Stomach (tissue), 9 donors: ENCODE results near the gene DDIAS. TPM values are rescaled to one million over a fixed set of nuclear protein-coding genes. Genes with fewer than 3 reads are reported as not detected.
"Not testable (repeated sequence)": the region's sequence is repeated elsewhere in the genome, so short reads cannot be mapped to it uniquely, and the experiment has no call there.

ENCODE experiments used
- DNase-seq, 2 donors: peaks; one replicate each; pipeline versions ENCODE4 v3.0.0 to v3.0.0-alpha.2; 2013 to 2019
- H3K27ac ChIP-seq, 5 donors: fragments of 200-600 bp in 4 of 5; sonication (generic) in 4 of 5; one replicate each; pipeline ENCODE4 v1.5.1; 2013 to 2019; ENCODE audit warnings: mild to moderate bottlenecking in 1 of 5, moderate library complexity in 1 of 5
- H3K27me3 ChIP-seq, 3 donors: fragments of 200-600 bp; sonication (generic); one replicate each; pipeline ENCODE4 v1.5.1; 2017 to 2019; ENCODE audit warnings: mixed run types in 1 of 3
- H3K36me3 ChIP-seq, 4 donors: fragments of 200-600 bp; sonication (generic); 1 replicate in 3 of 4; 2 replicates in 1 of 4; pipeline ENCODE4 v1.5.1; 2016 to 2019
- H3K4me1 ChIP-seq, 4 donors: fragments of 200-600 bp; sonication (generic); one replicate each; pipeline ENCODE4 v1.5.1; 2016 to 2019
- H3K4me3 ChIP-seq, 4 donors: fragments of 200-600 bp; sonication (generic) in 3 of 4; one replicate each; pipeline ENCODE4 v1.5.1; 2016 to 2019; ENCODE audit warnings: mild to moderate bottlenecking in 1 of 4
- H3K9me3 ChIP-seq, 4 donors: fragments of 200-600 bp; sonication (generic); one replicate each; pipeline ENCODE4 v1.5.1; 2016 to 2019
- CTCF ChIP-seq, 7 experiments: fragments of 450-650 bp in 4 of 7; fragments of 200-600 bp in 3 of 7; sonication (generic) in 3 of 7; IDR thresholded peaks; one replicate each; pipeline ENCODE4 v1.5.1; 2016 to 2019; ENCODE audit warnings: antibody characterized with exemption in 7 of 7, control low read depth in 2 of 7, mild to moderate bottlenecking in 1 of 7
- EP300 ChIP-seq: sonication (generic); formaldehyde crosslinking; IDR thresholded peaks from one replicate; pipeline ENCODE4 v1.6.1; 2017; ENCODE audit warnings: antibody characterized with exemption
- POLR2A ChIP-seq, 4 donors: fragments of 450-650 bp; IDR thresholded peaks; one replicate each; pipeline ENCODE4 v1.6.1; 2016; ENCODE audit warnings: antibody characterized with exemption in 4 of 4, control low read depth in 2 of 4, mild to moderate bottlenecking in 1 of 4, moderate library complexity in 1 of 4
- POLR2AphosphoS5 ChIP-seq, 3 donors: sonication (generic); formaldehyde crosslinking; IDR thresholded peaks; one replicate each; pipeline ENCODE4 v1.6.1; 2016; ENCODE audit warnings: antibody characterized with exemption in 3 of 3
- WGBS, 5 donors: extraction: QIAGEN DNeasy Blood & Tissue Kit in 3 of 5; methylation state at CpG; one replicate each; pipeline versions ENCODE4 v1.1.5 to v1.1.7; 2013 to 2018; 5-methylcytosine and 5-hydroxymethylcytosine counted together
- intact Hi-C: fragments of 100-400 bp; cut with DNase I; formaldehyde crosslinking; loops from one replicate; pipeline ENCODE4 v1.15.1; 2023; ENCODE audit warnings: low total_unique reads
- polyA plus RNA-seq, 3 donors: library from polyadenylated mRNA; stranded (reverse); fragments of 200-250 nt; gene quantifications; one replicate each; pipeline ENCODE4 v1.2.3, GENCODE V29; 2013
- total RNA-seq, 5 donors: library from RNA; depleted of rRNA; stranded (reverse); fragments of >200 nt; gene quantifications; one replicate each; pipeline versions ENCODE4 v1.1.0 to v1.2.3, GENCODE V29; 2014 to 2016
- donor health status: healthy with polysubstance abuse.
- donor health status: Bipolar disorder and iron deficiency.
- donor health status: healthy.

The DDIAS gene
- total and polyA plus RNA-seq, 8 donors = 0.31 to 2.6 (median 1.6) TPM; not detected in 3

GRCh38 chr11:82959987-82960778 lies 58.6 kb downstream of the DDIAS start:
- peak overlapping the region in 2 of 5 donors; percentile 5 to 6 for H3K27ac ChIP-seq
- 62 to 72% (median 69%) methylated on average over 5 of the region's 5 CpGs for WGBS, 5 donors
- DNase-seq = peak in 1 of 2 donors; percentile 57

GRCh38 chr11:82960779-82961143 lies 59.2 kb downstream of the DDIAS start:
- TF ChIP-seq CTCF (IDR thresholded peaks at IDR 0.05) = no peak
- no peak for TF ChIP-seq EP300
- TF ChIP-seq POLR2A (IDR thresholded peaks at IDR 0.05) = no peak
- TF ChIP-seq POLR2AphosphoS5 (IDR thresholded peaks at IDR 0.05) = no peak
- 54 to 76% (median 72%) methylated on average over 2 of the region's 2 CpGs for WGBS, 5 donors
- Histone ChIP-seq H3K4me1 (peaks cover 0 to 9% (median 0%) of the 10 kb centered on the region in 4 donors), H3K27me3 (no peaks in the 10 kb centered on the region), H3K27ac (peak overlapping the region in 2 of 5 donors; percentile 5 to 6), H3K9me3 (no peaks in the 10 kb centered on the region), H3K4me3 (no peak overlapping the region), H3K36me3 (no peaks in the 10 kb centered on the region)
- no peak for DNase-seq
- intact Hi-C loops = no loop called here

More at GRCh38 chr11:82959987-82960778, 58.6 kb downstream of the DDIAS start:
- Histone ChIP-seq H3K27me3 (no peaks in the 10 kb centered on the region), H3K9me3 (no peaks in the 10 kb centered on the region), H3K4me3 (no peak overlapping the region), H3K36me3 (no peaks in the 10 kb centered on the region), H3K4me1 (peaks cover 0 to 9% (median 0%) of the 10 kb centered on the region in 4 donors)
- intact Hi-C loops = no loop called here
- no peak for TF ChIP-seq POLR2AphosphoS5 (IDR thresholded peaks at IDR 0.05)
- no peak for TF ChIP-seq EP300
- TF ChIP-seq POLR2A (IDR thresholded peaks at IDR 0.05) = no peak
- no peak for TF ChIP-seq CTCF (IDR thresholded peaks at IDR 0.05)

- H3K27ac ChIP-seq, H3K4me1 ChIP-seq, DNase-seq, H3K36me3 ChIP-seq, intact Hi-C loops, H3K4me3 ChIP-seq, H3K27me3 ChIP-seq, H3K9me3 ChIP-seq: not testable (repeated sequence)
These were observed 60.5 kb downstream of the DDIAS start for GRCh38 chr11:82962021-82962420.

- TF ChIP-seq POLR2AphosphoS5 (IDR thresholded peaks at IDR 0.05) = no peak
- TF ChIP-seq POLR2A (IDR thresholded peaks at IDR 0.05) = no peak
- no peak for TF ChIP-seq CTCF (IDR thresholded peaks at IDR 0.05)
- no peak for TF ChIP-seq EP300
- WGBS, 5 donors = 75 to 89% (median 86%) methylated on average over 4 of the region's 4 CpGs
- Histone ChIP-seq H3K4me3 (no peak overlapping the region), H3K9me3 (no peaks in the 10 kb centered on the region), H3K27ac (no peak overlapping the region), H3K4me1 (no peaks in the 10 kb centered on the region), H3K36me3 (no peaks in the 10 kb centered on the region), H3K27me3 (no peaks in the 10 kb centered on the region)
- DNase-seq = no peak
- intact Hi-C loops = no loop called here
These were observed 65.8 kb downstream of the DDIAS start for GRCh38 chr11:82967381-82967780.

GRCh38 chr11:82969811-82970210 lies 68.3 kb downstream of the DDIAS start:
- intact Hi-C loops = no loop called here
- 78 to 94% (median 86%) methylated on average over 4 of the region's 4 CpGs for WGBS, 5 donors
- no peak overlapping the region for H3K4me3 ChIP-seq
- H3K36me3 ChIP-seq = no peaks in the 10 kb centered on the region
- no peaks in the 10 kb centered on the region for H3K4me1 ChIP-seq
- TF ChIP-seq EP300 = no peak
- TF ChIP-seq POLR2A (IDR thresholded peaks at IDR 0.05) = no peak
- TF ChIP-seq CTCF (IDR thresholded peaks at IDR 0.05) = no peak
- no peak for TF ChIP-seq POLR2AphosphoS5 (IDR thresholded peaks at IDR 0.05)
- H3K27ac ChIP-seq = no peak overlapping the region
- no peaks in the 10 kb centered on the region for H3K27me3 ChIP-seq
- no peak for DNase-seq
- H3K9me3 ChIP-seq = no peaks in the 10 kb centered on the region

- H3K27me3 ChIP-seq, H3K9me3 ChIP-seq, H3K4me3 ChIP-seq, DNase-seq, H3K36me3 ChIP-seq, intact Hi-C loops, H3K4me1 ChIP-seq: not testable (repeated sequence)
- H3K27ac ChIP-seq = peak overlapping the region in 1 of 5 donors; percentile 29
- WGBS, 5 donors = 89 to 96% (median 92%) methylated on average over 24 to 60 of the region's 60 CpGs
These were observed 69.1 kb downstream of the DDIAS start for GRCh38 chr11:82970507-82971083.

GRCh38 chr11:82971519-82971946 lies 70.0 kb downstream of the DDIAS start:
- H3K4me1 ChIP-seq, H3K36me3 ChIP-seq, intact Hi-C loops, H3K4me3 ChIP-seq, H3K9me3 ChIP-seq, H3K27me3 ChIP-seq, H3K27ac ChIP-seq, DNase-seq: not testable (repeated sequence)
- 79 to 88% (median 83%) methylated on average over 8 of the region's 8 CpGs for WGBS, 5 donors
